ENCODE results near the gene CRIP2.

CRIP2 gene

GRCh38 chr14:105476831-105477659 lies 2.4 kb downstream of the CRIP2 start:
- no peak for DNase-seq (ENCODE audit: low read depth)

DNA sequence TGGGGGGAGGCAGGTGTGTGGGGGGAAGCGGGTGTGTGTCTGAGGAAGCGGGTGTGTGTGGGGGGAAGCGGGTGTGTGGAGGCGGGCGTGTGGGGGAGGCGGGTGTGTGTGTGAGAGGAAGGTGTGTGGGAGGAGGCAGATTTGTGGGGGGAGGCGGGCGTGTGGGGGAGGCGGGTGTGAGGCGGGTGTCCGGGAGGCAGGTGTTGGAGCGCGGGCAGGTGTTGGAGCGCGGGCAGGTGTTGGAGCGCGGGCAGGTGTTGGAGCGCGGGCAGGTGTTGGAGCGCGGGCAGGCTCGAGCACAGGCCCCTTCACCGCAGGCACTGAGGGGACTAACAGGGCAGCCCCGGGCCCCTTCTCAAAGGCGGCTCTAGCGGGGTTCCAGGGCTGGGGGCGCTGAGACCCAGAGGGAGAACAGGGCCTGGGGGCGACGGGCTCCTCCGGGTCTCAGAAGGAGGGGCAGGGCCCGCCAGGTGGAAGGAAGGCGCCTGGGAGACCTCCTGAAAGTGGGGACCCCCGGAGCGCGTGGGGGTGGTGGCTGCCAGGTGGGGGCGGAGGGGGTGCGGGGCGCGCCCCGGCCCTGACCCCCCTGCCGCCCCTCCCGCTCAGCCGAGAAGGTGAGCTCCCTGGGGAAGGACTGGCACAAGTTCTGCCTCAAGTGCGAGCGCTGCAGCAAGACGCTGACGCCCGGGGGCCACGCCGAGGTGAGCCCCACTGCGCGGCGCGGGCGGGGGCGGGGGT lies 3.2 kb downstream of the CRIP2 start:
- DNase-seq (ENCODE audit: low read depth) = no peak

- DNase-seq (ENCODE audit: low read depth) = no peak
These were observed 4.0 kb downstream of the CRIP2 start for GRCh38 chr14:105478398-105479251.

DNA sequence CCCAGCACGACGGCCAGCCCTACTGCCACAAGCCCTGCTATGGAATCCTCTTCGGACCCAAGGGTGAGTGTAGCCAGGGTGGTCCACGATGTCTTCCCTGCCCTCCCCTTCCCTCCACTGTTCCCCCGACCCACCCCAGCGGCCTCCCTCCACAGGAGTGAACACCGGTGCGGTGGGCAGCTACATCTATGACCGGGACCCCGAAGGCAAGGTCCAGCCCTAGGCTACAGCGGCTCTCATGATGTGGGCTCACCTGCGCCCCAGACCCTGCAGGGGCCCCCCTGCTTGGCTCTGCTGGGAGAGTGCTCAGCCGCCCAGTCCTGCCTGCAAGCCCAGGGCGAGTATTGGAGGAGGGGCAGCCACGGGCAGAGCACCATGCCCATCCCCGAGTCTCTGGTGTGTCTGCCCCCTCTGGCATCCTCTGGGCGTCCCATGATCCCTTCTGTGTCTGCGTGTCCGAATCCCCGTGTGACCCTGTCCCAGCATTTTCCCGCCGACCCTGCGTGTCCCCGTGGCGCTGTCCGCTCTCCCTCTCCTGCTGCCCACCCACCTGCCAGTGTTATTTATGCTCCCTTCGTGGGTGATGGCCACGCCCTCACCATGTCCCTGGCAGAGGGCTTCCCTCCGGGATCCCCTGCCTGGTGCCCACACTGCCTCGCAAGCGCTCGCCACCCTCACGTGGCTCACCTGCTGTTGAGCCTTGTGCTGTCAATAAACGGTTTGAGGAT lies 5.0 kb downstream of the CRIP2 start:
- DNase-seq (ENCODE audit: low read depth) = no peak

DNA sequence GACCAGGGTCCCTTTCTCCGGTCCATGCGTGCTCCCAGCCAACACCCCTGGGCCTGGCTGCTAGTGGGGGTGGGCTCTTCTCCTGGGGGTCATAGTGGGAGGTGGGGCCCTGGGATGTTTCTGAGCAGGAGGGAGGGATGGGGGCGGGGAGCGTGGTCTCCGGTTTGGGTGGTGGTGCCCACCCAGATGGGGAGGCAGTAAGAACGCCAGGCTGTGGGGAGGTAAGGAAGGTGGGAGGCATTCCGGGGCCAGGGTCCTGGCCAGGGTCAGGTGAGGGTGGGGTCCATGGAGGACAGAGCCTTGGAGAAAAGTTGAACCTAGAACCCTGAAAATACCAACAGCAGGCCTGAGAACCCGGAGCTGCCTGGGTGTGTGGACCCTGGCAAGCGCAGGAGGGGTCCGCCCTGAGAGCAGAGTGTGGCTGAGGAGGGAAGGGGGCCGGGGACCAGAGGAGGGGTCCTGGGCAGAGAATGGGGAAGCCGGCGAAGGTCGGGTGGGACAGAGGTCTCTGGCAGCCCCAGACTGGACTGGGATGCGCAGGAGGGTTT lies 5.7 kb downstream of the CRIP2 start:
- no peak for DNase-seq (ENCODE audit: low read depth)

DNA sequence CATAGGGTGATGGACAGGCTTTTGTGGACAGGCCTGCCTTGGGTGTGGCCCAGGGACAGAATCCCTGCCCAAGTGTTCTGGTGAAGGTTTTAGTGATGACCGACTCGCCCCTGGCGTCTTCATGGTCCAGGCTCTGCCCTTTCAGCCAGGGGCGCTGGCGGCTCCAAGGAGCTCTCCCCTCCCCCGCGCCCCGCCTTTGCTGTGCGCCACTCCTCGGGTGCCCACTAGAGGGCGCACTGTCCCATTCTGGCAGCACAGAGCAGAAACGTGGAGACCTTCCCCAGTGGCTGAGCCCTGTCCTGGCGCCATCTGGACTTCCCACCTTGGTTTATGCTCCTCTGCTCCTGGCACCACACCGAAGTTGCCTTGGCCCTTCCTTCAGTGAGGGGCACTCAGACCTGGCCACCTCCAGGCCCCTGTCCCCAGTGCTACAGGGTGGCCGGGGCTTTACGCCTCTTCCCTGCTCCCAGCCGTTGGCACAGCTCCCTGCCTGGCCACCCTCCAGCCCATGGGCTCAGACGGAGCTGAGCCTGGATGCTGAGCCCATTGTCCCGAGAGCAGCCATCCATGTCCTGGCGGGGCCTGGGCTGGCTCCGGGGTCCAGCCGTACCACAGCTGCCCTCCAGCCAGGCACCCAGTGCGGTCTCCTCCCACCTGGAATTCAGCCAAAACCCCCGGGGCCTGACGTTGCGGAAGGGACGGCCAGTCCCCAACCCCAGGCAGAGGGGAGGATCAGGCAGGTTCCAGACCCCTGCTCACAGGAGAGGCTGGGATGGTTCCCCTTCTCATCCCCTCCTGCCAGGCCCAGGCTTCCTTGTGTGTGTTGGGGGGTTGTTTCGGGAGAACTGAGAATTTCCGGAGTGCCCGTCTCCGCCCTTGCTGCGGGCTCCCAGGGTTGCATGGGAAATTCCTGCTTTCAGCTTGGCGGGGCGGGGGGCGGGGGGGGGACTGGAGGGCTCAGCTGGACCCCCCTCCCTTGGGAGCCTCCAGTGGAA lies 6.5 kb downstream of the CRIP2 start:
- peak; percentile 89 for DNase-seq (ENCODE audit: low read depth)

DNA sequence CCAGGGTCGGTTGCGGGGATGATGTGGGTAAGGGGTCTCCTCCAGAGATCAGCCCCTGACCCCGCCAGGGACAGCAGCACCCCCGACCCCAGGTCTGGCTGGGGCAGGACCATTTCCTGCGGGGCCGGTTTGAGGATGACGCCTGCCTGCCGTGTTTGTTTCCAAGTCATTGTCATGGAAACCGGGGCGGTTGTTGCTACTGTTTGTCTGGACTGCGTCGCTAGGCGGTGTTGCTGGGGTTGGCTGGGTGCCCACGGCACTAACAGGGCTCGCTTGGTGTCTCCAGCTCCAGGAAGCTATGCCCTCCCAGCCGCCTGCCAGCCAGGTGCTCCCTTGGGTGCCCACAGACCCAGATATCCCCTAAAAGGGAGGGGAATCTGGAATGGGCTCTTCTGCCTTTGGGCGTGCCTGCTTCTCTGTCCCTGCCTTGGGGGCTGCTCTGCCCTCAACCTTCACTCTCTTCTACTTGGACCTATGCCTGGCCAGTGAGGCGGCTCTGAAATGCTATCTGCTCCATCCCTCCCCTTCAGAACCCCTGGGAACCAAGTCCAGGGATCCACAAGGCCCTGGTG lies 7.4 kb downstream of the CRIP2 start:
- DNase-seq (ENCODE audit: low read depth) = peak; percentile 99

DNA sequence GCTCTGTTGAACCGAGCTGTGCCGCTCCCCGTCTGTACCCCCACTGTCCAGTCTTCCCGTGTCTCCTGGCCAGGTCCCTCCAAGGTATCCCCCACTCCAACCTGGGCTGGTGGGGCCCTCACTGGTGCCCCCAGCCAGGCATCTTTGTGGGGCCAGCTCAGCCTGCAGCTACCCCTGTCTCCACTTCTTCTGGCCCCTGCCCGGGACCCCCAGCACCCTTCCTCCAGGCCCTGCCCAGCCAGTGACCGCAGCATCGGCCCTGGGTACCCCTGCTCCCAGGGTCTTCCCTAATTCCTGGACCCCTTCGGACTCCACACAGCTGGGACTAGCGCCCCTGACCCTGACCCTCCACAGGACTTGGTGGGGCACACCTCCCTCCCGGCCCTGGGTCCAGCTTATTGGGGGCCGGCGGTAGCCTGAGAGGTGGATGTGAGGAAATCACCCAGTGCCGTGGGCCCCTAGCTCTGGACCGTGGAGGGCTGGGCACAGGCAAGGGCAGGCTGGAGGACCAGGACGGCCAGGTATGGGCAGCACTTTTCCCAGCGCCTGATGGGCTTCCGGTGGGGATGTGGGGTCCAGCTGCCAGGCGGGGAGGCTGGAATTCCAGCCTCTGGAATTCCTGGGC lies 8.0 kb downstream of the CRIP2 start:
- DNase-seq (ENCODE audit: low read depth) = no peak

- DNase-seq (ENCODE audit: low read depth) = no peak
These were observed 8.9 kb downstream of the CRIP2 start for GRCh38 chr14:105483300-105484068.

DNA sequence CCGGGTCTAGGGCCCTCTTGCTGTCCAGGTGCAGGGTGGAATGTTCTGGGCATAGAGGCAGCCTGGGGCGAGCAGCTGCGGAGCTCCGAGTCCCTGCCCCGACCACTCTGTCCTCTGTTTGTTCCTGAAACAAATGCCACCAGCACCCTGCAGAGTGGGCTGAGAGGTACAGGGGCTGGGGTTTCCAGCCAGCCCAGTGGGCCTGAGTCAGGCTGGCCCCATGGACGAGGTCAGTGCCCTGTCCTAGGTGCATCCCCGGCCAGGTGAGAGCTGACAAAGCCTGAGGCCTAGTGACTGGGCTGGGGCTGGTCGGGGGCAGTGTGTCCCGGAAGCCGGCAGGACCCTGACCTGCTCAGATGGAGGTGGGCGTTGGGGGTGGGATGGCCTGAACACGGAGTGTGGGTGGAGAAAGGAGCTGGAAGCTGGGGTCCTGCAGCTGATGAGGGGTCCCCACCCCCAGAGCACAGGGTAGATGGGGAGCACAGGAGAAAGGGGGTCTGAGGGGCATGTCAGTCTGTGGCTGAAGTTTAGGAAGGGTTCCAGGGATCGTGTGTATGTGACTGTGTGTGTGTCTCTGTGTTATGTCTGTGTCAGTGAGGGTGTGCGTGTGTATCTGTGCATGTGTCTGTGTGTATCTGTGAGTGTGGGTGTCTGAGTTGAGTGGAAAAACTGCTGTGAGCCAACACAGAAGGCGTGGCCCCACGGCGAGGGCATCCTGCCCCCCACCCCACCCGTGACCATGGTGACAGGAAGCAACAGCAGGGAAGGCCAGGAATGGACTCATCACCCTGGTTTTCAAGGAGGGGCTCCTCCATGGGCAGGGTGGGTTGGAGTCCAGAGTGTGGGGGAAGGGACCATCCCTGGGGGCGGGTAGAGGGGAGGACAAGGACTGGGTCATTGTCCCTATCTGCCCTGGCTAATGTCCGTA lies 9.7 kb downstream of the CRIP2 start:
- peak; percentile 24 for DNase-seq (ENCODE audit: low read depth)

DNA sequence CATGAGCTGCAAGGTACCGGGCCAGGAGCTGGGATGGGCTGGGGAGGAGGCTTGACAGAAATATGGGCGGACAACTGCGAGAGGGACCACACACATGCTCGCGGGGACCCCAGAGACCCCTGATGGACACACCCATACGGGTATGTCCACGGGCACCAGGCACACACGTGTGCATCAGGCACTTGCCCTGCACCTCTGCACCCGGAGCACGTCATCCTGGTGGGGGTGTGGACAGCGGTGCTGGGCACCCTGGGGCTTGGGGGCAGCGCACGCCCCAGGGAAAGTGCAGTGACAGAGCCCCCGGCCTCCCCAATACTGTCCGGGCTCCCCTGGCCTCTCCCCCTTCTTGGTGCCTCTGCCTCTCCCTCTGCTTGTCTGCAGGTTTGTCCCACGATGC lies 10.4 kb downstream of the CRIP2 start:
- no peak for DNase-seq (ENCODE audit: low read depth)

DNA sequence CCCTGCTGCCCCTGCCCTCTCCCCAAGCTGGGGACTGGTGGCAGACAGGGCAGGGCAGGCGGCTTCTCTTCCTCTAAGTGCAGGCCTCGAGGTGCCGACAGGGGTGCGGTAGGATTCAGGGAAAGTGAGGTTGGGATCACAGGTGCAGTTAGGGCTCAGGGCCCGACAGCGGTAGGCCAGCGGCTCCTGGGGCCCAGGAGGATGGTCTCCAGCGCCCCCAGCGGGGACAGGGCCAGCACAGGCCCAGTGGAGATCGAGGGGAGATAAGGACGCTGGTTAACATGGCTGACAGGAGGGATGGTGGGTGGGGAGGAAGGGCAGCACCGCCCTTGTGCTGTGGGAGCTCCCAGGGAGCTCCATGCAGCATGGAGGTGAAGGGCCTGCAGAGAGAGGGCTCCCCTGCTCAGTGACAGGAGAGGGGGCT lies 11.1 kb downstream of the CRIP2 start:
- peak; percentile 46 for DNase-seq (ENCODE audit: low read depth)

DNA sequence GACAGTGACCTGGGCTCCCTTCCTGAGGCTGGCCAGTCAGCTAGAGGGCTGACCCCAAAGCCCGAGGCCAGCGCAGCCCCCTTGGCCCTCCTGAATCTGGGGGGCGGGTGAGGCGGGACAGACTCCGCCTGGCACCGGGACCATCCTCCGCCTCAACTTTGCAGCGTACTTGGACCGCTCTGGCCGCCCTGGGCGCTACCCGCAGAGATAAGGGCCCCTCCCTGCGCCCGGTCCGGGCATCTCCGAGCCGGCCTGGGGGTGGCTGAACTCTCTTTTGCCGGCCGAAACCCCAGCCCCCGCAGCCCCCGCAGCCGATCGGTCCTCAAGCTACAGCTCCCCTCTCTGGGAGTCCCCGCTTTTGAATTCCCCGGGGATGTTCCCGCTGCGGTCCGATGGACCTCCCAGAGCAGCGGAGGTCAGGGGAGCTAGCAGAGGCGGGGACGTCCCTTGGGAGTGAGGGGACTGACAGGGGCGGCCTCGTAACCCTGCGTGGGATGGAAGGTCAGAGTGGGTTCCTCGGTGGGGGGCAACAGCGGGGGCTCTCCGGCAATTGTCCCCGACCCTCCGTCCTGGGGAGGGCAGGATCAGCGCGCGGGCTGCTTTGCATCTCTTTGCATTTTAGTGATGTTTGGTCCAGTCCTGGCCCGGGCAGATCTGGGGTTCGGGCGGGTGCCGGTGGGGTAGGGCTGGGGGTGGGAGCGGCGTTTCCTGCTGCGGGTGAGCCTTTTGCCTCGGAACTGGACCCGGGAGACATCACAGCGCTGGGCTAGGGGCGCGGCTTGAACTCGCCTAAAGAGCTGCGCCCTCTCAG lies 11.7 kb downstream of the CRIP2 start, which contains the start of gene CRIP1:
TSS of gene CRIP1 (plus strand) at position 724 of the 811 bp plus-strand sequence. CDS start 374 bp downstream, outside the sequence.
- DNase-seq (ENCODE audit: low read depth) = no peak

- DNase-seq (ENCODE audit: low read depth) = no peak
These were observed 12.4 kb downstream of the CRIP2 start for GRCh38 chr14:105486974-105487448.

GRCh38 chr14:105487449-105487985 lies 12.9 kb downstream of the CRIP2 start:
- peak; percentile 28 for DNase-seq (ENCODE audit: low read depth)
